A549 (cell line): ENCODE measurements around the gene GIMAP8.

Experiments used
- CTCF ChIP-seq: fragments of >200 bp; sonication (Bioruptor Twin); formaldehyde crosslinking; IDR thresholded peaks from 3 replicates; pipeline ENCODE4 v1.5.1; 2016
- ELK1 ChIP-seq: fragments of 150-350 bp; IDR thresholded peaks from 2 replicates; pipeline ENCODE4 v1.6.1; 2014; ENCODE audit warnings: low read depth, mild to moderate bottlenecking, low read length
- REST ChIP-seq: fragments of 200-600 bp; sonication (generic); IDR thresholded peaks from 2 replicates; pipeline ENCODE4 v1.6.1; 2016; ENCODE audit warnings: antibody characterized with exemption, mild to moderate bottlenecking, moderate library complexity
- RNF2 ChIP-seq: fragments of 200-600 bp; sonication (generic); IDR thresholded peaks from 2 replicates; pipeline ENCODE4 v1.6.1; 2016; ENCODE audit warnings: low read depth, mild to moderate bottlenecking, antibody characterized with exemption, moderate library complexity, borderline replicate concordance

- TF ChIP-seq ELK1: no peak
- TF ChIP-seq CTCF: no peak
- TF ChIP-seq RNF2: no peak
- TF ChIP-seq REST: no peak
These were observed 53.2 kb downstream of the GIMAP8 start for GRCh38 chr7:150503581-150503980.
